ENCODE measurements around the gene SEMA3G.

GRCh38 chr3:52408466-52408865, 36.4 kb downstream of the SEMA3G start:
- TF ChIP-seq CTCF (IDR thresholded peaks at IDR 0.05; ENCODE audit: poor library complexity, severe bottlenecking) (no peak), MXI1 (conservative IDR thresholded peaks at IDR 0.05; ENCODE audit: poor library complexity, severe bottlenecking) (no peak), EP300 (conservative IDR thresholded peaks at IDR 0.05; ENCODE audit: poor library complexity, severe bottlenecking) (no peak), SMC3 (conservative IDR thresholded peaks at IDR 0.05; ENCODE audit: poor library complexity) (no peak), REST (IDR thresholded peaks at IDR 0.05; ENCODE audit: borderline replicate concordance) (no peak), POLR2AphosphoS5 (IDR thresholded peaks at IDR 0.05) (no peak)

Data from neural cell (in vitro differentiated cells).